Measurements from ENCODE around the gene PARVB. TPM values are rescaled to one million over a fixed set of nuclear protein-coding genes. Genes with fewer than 3 reads are reported as not detected.

PARVB gene
- total and polyA plus RNA-seq, 10 of the 15 experiments (the other 5 are each of a cell fraction or from before 2014, with no cell fraction given) = 5.2 to 264 (median 76.0) TPM

- Histone ChIP-seq H2AFZ (ENCODE audit: control insufficient read depth, low read depth, low read length) (no peak overlapping the region), H3K79me2 (ENCODE audit: control insufficient read depth, insufficient read depth, low read length) (peaks cover 4% of the 10 kb centered on the region), H3K4me1 (ENCODE audit: control insufficient read depth, insufficient read depth, low read length) (peaks cover 15% of the 10 kb centered on the region), H3K36me3 (ENCODE audit: control insufficient read depth in 2 of 2, insufficient read depth in 2 of 2, low read length in 1 of 2) (peaks cover 12 to 21% of the 10 kb centered on the region in 2 experiments; a peak in 3 of 4 replicates), H4K20me1 (ENCODE audit: control insufficient read depth, insufficient read depth) (no peaks in the 10 kb centered on the region), H3K27me3 (replicated peaks in 1 of 2; ENCODE audit: control insufficient read depth in 2 of 2, insufficient read depth in 2 of 2, low read length in 1 of 2) (no peaks in the 10 kb centered on the region), H3K9me3 (replicated peaks; ENCODE audit: control insufficient read depth, insufficient read depth, low read length) (no peaks in the 10 kb centered on the region), H3K27ac (ENCODE audit: control insufficient read depth, insufficient read depth) (no peak overlapping the region; the same call in 1 of the 2 replicates), H3K4me2 (ENCODE audit: control insufficient read depth, insufficient read depth) (no peak overlapping the region), H3K9ac (ENCODE audit: control insufficient read depth, insufficient read depth, low read length) (no peak overlapping the region), H3K4me3 (no peak overlapping the region)
- BruUV-seq (replicated peaks) = no TSS peak
- intact Hi-C loops (cut with micrococcal nuclease; ENCODE audit: unreplicated experiment) = no loop called here
- CTCF ChIA-PET = interaction anchor here (0.9 to 11.6 kb wide), 2 partner anchors 88 to 629 kb away, joined by 5 to 499 read pairs; no protein-coding TSS in a partner anchor
- POLR2A ChIA-PET = interaction anchor here (4.3 kb wide), 1 partner anchor 29 kb away, joined by 23 read pairs; the partner anchor contains the start of gene PARVB
- in situ Hi-C loops (cut with MboI) = loop anchor here (5.0 kb wide), 2 partner anchors 90 to 625 kb away; no protein-coding TSS in a partner anchor
- RAD21 ChIA-PET (ENCODE audit: unreplicated experiment) = interaction anchor here (0.9 to 7.5 kb wide), 3 partner anchors 72 to 183 kb away, joined by 3 to 185 read pairs (median 6); partner anchors contain the start of gene PARVG
- FAIRE-seq = no peak
- whole genome bisulfite sequencing (ENCODE audit: insufficient coverage, insufficient replicate concordance, low lambda C conversion rate, missing lambda C conversion rate) = 87% methylated on average over 8 of the region's 8 CpGs
- SMC1A ChIA-PET (ENCODE audit: uncharacterized antibody, unreplicated experiment) = interaction anchor here (5.1 kb wide), 1 partner anchor 88 kb away, joined by 282 read pairs; no protein-coding TSS in a partner anchor
- TF ChIP-seq SUPT20H (IDR thresholded peaks at IDR 0.05; ENCODE audit: borderline replicate concordance, control insufficient read depth, low read depth, low read length) (no peak), ZZZ3 (IDR thresholded peaks at IDR 0.05; ENCODE audit: control insufficient read depth, insufficient read length, low read depth) (no peak), PBX3 (IDR thresholded peaks at IDR 0.05; ENCODE audit: insufficient replicate concordance, low read depth, low read length) (no peak), MEF2B (IDR thresholded peaks at IDR 0.05; ENCODE audit: partially characterized antibody, poor library complexity, severe bottlenecking) (no peak), TARDBP (IDR thresholded peaks at IDR 0.05; ENCODE audit: borderline replicate concordance) (no peak)
- DNase-seq (ENCODE audit: low read depth, low spot score) = no peak
- no peak for ATAC-seq
Observed at GRCh38 chr22:43996981-43997265, 27.2 kb upstream of the PARVB start.

All from GM12878 (cell line).